Measurements from ENCODE around the gene PPT2. TPM values are rescaled to one million over a fixed set of nuclear protein-coding genes. Genes with fewer than 3 reads are reported as not detected.
A peak's percentile ranks its signal among the peaks of the same experiment; 100 is the strongest.

PPT2 gene
- polyA plus RNA-seq, 1 donor from 2014 or later = 330 TPM

DNA sequence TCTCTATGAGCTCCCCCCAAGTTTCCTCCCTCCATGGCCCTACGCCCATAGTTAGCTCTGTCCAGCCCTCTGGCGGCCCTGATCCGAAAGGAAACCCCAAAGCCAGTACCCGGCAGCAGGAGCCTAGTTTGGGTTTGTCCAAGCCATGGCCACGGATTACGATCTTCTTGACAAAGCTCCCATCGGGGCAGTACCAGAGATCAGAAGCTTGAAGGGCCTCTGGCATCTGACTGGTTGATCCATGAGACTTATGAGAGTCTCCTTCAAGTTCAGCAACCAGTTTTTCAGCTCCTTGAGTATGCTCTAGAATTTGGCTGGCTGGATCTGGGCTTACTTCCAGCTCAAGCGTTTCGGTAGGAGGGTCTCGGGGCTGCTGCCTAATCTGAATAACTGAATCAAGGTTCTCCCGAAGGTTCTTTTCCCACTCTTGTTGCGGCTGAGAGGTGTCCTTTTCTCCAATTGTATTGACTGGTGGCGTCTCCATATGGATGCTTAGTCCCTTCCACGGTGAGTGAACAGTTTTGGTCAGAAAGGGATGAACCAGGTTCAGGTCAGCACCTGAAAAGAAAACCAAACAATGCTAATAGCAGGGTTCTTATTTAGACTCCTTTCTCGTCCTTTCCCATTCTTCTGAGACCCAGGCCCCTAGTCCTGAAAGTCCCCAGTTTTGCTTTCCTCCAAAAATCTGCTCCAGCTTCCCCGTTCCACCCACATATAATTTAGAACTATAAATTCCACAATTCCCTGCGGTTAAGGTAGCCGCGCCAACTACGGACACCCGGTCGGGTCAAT is 24.4 kb upstream of the PPT2 start:
- H3K9me2 ChIP-seq (ENCODE audit: insufficient read depth, low read length) = no peaks in the 10 kb centered on the region
- peak overlapping the region; percentile 73 for H3K9ac ChIP-seq (ENCODE audit: low read length)
- H4K20me1 ChIP-seq (ENCODE audit: insufficient read depth) = no peaks in the 10 kb centered on the region
- TF ChIP-seq RAD21 (conservative IDR thresholded peaks at IDR 0.05) (no peak), EZH2 (IDR thresholded peaks at IDR 0.05; ENCODE audit: borderline replicate concordance, insufficient read depth, low read length, poor library complexity, severe bottlenecking) (no peak), SMC3 (conservative IDR thresholded peaks at IDR 0.05; ENCODE audit: poor library complexity) (no peak)
- TF ChIP-seq, protein P1, sequence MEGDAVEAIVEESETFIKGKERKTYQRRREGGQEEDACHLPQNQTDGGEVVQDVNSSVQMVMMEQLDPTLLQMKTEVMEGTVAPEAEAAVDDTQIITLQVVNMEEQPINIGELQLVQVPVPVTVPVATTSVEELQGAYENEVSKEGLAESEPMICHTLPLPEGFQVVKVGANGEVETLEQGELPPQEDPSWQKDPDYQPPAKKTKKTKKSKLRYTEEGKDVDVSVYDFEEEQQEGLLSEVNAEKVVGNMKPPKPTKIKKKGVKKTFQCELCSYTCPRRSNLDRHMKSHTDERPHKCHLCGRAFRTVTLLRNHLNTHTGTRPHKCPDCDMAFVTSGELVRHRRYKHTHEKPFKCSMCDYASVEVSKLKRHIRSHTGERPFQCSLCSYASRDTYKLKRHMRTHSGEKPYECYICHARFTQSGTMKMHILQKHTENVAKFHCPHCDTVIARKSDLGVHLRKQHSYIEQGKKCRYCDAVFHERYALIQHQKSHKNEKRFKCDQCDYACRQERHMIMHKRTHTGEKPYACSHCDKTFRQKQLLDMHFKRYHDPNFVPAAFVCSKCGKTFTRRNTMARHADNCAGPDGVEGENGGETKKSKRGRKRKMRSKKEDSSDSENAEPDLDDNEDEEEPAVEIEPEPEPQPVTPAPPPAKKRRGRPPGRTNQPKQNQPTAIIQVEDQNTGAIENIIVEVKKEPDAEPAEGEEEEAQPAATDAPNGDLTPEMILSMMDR (IDR thresholded peaks at IDR 0.05; ENCODE audit: poor library complexity, severe bottlenecking) = no peak
- H3K27ac ChIP-seq (ENCODE audit: low read length) = peak overlapping the region; percentile 76
- no peaks in the 10 kb centered on the region for H3K36me3 ChIP-seq (ENCODE audit: insufficient read depth, low read length)
- no peaks in the 10 kb centered on the region for H3F3A ChIP-seq (ENCODE audit: insufficient read depth, low read length, poor library complexity, severe bottlenecking)
- no peaks in the 10 kb centered on the region for H3K27me3 ChIP-seq (ENCODE audit: insufficient read depth, low read depth, low read length)
- peaks cover 25% of the 10 kb centered on the region for H3K79me2 ChIP-seq (replicated peaks; ENCODE audit: insufficient read depth, low read length)
- H3K4me2 ChIP-seq (ENCODE audit: low read length) = peak overlapping the region; percentile 94
- H2AFZ ChIP-seq (ENCODE audit: low read depth, low read length) = peak overlapping the region; percentile 43
- peak overlapping the region; percentile 89 for H3K4me3 ChIP-seq (ENCODE audit: low read length)
- H3K9me3 ChIP-seq (ENCODE audit: low read length) = no peaks in the 10 kb centered on the region

DNA sequence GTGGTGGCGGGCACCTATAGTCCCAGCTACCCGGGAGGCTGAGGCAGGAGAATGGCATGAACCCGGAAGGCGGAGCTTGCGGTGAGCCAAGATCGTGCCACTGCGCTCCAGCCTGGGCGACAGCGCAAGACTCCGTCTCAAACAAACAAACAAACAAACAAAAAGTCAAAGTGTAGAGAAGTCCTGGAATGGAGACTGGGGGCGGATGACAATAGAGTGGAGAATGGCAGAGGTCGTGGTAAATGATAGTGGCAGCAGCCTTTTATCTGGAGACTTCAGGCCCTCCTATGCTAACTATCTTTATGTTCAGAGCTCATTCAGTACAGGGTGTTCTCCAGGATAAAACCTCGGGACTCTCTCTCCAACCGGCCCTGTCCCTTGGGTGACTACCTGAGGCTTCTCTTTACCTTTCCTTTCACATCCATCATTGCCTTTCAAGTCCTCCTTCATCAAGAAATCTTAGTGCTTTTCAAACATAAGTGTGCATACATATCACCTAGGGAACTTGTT is 22.4 kb upstream of the PPT2 start:
- no peak overlapping the region for H3K4me3 ChIP-seq (ENCODE audit: low read length)
- no peak overlapping the region for H2AFZ ChIP-seq (ENCODE audit: low read depth, low read length)
- H3K27me3 ChIP-seq (ENCODE audit: insufficient read depth, low read depth, low read length) = no peaks in the 10 kb centered on the region
- peaks cover 22% of the 10 kb centered on the region for H3K79me2 ChIP-seq (replicated peaks; ENCODE audit: insufficient read depth, low read length)
- no peaks in the 10 kb centered on the region for H3F3A ChIP-seq (ENCODE audit: insufficient read depth, low read length, poor library complexity, severe bottlenecking)
- H3K4me2 ChIP-seq (ENCODE audit: low read length) = no peak overlapping the region
- TF ChIP-seq SMC3 (conservative IDR thresholded peaks at IDR 0.05; ENCODE audit: poor library complexity) (no peak), TAF1 (IDR thresholded peaks at IDR 0.05; ENCODE audit: low read depth) (no peak), EZH2 (IDR thresholded peaks at IDR 0.05; ENCODE audit: borderline replicate concordance, insufficient read depth, low read length, poor library complexity, severe bottlenecking) (no peak), EP300 (conservative IDR thresholded peaks at IDR 0.05; ENCODE audit: poor library complexity, severe bottlenecking) (no peak), RAD21 (conservative IDR thresholded peaks at IDR 0.05) (no peak), POLR2AphosphoS5 (IDR thresholded peaks at IDR 0.05) (no peak), MXI1 (conservative IDR thresholded peaks at IDR 0.05; ENCODE audit: poor library complexity, severe bottlenecking) (no peak)
- TF ChIP-seq, protein P2, sequence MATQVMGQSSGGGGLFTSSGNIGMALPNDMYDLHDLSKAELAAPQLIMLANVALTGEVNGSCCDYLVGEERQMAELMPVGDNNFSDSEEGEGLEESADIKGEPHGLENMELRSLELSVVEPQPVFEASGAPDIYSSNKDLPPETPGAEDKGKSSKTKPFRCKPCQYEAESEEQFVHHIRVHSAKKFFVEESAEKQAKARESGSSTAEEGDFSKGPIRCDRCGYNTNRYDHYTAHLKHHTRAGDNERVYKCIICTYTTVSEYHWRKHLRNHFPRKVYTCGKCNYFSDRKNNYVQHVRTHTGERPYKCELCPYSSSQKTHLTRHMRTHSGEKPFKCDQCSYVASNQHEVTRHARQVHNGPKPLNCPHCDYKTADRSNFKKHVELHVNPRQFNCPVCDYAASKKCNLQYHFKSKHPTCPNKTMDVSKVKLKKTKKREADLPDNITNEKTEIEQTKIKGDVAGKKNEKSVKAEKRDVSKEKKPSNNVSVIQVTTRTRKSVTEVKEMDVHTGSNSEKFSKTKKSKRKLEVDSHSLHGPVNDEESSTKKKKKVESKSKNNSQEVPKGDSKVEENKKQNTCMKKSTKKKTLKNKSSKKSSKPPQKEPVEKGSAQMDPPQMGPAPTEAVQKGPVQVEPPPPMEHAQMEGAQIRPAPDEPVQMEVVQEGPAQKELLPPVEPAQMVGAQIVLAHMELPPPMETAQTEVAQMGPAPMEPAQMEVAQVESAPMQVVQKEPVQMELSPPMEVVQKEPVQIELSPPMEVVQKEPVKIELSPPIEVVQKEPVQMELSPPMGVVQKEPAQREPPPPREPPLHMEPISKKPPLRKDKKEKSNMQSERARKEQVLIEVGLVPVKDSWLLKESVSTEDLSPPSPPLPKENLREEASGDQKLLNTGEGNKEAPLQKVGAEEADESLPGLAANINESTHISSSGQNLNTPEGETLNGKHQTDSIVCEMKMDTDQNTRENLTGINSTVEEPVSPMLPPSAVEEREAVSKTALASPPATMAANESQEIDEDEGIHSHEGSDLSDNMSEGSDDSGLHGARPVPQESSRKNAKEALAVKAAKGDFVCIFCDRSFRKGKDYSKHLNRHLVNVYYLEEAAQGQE (IDR thresholded peaks at IDR 0.05; ENCODE audit: borderline replicate concordance) = no peak
- TF ChIP-seq, protein P1 (IDR thresholded peaks at IDR 0.05; ENCODE audit: poor library complexity, severe bottlenecking) = no peak
- no peaks in the 10 kb centered on the region for H3K9me2 ChIP-seq (ENCODE audit: insufficient read depth, low read length)
- H3K9me3 ChIP-seq (ENCODE audit: low read length) = no peaks in the 10 kb centered on the region
- no peak overlapping the region for H3K27ac ChIP-seq (ENCODE audit: low read length)
- H3K36me3 ChIP-seq (ENCODE audit: insufficient read depth, low read length) = no peaks in the 10 kb centered on the region
- H3K9ac ChIP-seq (ENCODE audit: low read length) = no peak overlapping the region
- no peaks in the 10 kb centered on the region for H4K20me1 ChIP-seq (ENCODE audit: insufficient read depth)

All from neural cell (in vitro differentiated cells).